Cortex of kidney (tissue), 1 donor: Measurements from ENCODE around the gene PLA2G12B.
"Not testable (repeated sequence)": the region's sequence is repeated elsewhere in the genome, so short reads cannot be mapped to it uniquely, and the experiment has no call there.

Experiments
- DNase-seq: peaks from one replicate; lab custom pipeline; 2025; lab: John Stamatoyannopoulos, UW

PLA2G12B gene, protein sequence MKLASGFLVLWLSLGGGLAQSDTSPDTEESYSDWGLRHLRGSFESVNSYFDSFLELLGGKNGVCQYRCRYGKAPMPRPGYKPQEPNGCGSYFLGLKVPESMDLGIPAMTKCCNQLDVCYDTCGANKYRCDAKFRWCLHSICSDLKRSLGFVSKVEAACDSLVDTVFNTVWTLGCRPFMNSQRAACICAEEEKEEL

GRCh38 chr10:72954596-72955554 is at the start of gene PLA2G12B:
PLA2G12B (minus strand) TSS chr10:72954806; CDS start chr10:72954685, 121 bp downstream.
- no peak for DNase-seq

GRCh38 chr10:73003822-73004221 is 49.2 kb upstream of the PLA2G12B start:
- DNase-seq, result no peak

DNA sequence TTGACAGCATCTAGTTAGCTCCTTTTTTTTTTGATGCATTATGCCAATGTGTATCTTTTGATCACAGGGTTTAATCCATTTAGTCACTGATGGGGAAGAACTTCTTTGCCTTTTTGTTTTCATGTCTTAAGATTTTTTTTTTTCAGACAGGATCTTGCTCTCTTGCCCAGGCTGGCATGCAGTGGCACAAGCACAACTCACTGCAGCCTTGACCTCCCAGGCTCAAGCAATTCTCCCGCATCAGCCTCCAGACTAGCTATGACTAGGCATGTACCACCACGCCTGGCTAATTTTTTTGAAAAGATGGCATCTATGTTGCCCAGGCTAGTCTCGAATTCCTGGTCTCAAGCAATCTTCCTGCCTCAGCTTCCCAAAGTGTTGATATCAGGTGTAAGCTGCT is 46.4 kb upstream of the PLA2G12B start:
- no peak for DNase-seq

DNA sequence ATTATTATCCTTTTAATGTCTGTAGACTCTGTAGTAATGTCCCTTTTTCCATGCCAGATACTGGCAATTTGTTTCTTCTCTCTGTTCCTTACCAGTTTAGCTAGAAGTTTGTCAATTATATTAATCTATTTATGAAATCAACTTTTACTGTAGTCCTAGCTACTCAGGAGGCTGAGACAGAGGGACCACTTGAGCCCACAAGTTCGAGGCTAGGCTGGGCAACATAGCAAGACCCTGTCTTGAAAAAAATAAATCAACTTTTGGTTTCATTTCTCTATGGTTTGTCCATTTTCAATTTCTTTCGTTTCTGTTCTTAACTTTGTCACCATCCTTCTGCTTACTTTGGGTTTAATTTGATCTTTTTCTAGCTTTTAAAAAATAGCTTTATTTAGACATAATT is 42.5 kb upstream of the PLA2G12B start:
- no peak for DNase-seq

DNA sequence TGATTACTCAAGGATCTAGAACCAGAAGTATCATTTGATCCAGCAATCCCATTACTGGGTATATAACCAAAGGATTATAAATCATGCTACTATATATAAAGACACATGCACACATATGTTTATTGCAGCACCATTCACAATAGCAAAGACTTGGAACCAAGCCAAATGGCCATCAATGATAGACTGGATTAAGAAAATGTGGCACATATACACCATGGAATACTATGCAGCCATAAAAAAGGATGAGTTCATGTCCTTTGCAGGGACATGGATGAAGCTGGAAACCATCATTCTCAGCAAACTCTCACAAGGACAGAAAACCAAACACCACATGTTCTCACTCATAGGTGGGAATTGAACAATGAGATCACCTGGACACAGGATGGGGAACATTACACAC is 40.9 kb upstream of the PLA2G12B start:
- not testable (repeated sequence) for DNase-seq

- DNase-seq, result not testable (repeated sequence)
These were observed 35.2 kb upstream of the PLA2G12B start for GRCh38 chr10:72989771-72990170.

DNA sequence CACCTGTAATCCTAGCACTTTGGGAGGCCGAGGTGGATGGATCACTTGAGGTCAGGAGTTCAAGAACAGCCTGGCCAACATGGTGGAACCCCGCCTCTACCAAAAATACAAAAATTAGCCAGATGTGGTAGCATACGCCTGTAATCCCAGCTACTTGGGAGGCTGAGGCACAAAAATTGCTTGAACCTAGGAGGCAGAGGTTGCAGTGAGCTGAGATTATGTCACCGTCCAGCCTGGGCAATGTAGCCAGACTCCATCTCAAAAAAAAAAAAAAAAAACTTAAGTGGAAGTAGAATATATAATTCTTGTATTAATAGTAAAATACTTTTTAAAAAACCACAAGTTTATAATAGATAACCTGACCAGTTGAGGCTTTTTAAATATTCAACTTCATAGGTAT is 30.0 kb upstream of the PLA2G12B start:
- not testable (repeated sequence) for DNase-seq

GRCh38 chr10:72981882-72982529 is 27.4 kb upstream of the PLA2G12B start:
- DNase-seq, result no peak

- no peak for DNase-seq
These were observed 26.6 kb upstream of the PLA2G12B start for GRCh38 chr10:72981028-72981881.

- DNase-seq, result no peak
These were observed 25.7 kb upstream of the PLA2G12B start for GRCh38 chr10:72980348-72980747.

DNA sequence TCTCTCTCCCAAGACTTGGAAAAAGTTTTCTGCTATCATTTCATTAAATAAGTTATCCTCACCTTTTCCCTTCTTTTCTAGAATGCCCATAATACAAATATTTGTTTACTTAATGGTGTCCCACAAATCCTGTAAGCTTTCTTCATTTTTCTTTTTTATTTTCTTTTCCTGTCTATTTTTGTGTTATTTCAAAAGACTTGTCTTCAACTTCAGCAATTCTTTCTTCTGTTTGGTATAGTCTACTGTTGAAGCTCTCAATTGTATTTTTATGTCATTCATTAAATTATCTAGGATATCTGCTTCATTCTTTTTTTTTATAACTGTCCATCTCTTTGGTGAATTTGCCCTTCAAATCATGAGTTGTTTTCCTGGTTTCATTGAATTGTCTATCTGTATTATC is 25.1 kb upstream of the PLA2G12B start:
- no peak for DNase-seq

- DNase-seq, result no peak
These were observed 22.3 kb upstream of the PLA2G12B start for GRCh38 chr10:72976886-72977285.

DNA sequence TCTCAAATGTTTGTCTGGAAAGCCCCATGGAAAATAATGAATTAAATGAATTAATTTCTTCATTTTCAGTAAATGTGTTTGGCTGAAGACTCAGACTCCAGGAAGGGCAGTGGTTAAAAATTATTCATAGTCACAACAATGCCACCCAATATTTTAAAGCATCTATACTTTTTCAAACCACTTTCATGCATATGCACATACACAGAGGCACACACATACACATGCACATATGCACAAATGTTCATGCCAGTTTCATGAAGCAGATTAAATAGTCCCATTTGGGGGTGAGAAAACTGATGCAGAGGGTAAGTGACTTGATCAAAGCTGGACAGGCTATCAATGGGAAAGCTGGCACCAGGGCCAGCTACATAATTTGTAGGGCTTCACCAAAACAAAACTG is 1.4 kb upstream of the PLA2G12B start:
- DNase-seq, result no peak

DNA sequence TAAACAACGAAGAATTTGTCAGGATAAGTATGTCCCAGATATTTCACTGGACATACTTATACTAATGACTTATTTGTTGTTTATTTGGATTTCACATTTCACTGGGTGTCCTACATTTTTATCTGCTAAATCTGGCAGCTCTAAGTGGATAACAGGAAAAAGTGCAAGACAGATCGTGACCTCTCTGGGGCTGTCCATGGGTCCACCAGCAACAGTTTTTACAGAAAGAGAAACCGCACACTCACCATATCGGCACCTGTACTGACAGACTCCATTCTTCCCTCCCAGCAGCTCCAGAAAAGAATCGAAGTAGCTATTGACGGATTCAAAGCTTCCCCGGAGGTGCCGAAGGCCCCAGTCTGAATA is 393 bp downstream of the PLA2G12B start:
- no peak for DNase-seq

DNA sequence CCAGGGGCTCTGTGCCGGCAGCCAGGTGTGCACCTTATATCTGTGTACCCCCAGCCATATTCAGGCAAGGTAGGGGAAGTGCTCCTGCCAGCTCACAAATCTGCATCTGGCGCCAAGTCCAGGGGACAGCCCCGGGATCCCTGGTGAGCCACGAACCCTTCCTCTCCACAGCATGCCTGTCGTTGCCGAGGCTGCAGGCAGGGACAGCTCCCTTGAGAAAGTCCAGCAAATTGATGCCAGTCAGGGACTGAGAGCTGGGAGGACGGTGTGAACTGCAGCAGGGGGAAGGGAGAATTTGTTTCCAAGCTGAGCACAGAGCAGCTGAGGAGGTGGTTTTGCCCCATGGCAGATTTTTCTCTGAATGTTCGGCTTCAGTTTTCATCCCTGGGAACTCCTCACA is 919 bp downstream of the PLA2G12B start:
- DNase-seq, result no peak

- DNase-seq, result no peak
These were observed 1.9 kb downstream of the PLA2G12B start for GRCh38 chr10:72952642-72953158.

GRCh38 chr10:72952189-72952588 is 2.4 kb downstream of the PLA2G12B start:
- DNase-seq, result no peak

DNA sequence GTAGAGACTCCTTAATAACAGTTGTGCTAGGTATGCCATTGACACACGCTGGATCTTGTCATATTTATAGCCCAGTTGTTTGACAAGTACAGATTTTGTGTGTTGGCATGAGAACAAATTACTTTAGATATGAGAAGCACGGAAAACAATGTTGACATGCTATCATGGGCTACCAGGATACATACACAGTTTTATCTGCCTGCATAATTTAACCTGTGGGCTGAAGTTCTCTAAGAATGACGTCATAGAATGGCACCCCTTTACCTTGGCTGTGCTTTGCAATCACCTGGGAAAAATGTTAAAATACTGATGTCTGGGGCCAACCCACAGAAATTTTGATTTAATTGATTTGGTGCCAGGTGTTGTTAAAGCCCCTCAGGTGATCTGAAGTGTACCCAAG is 2.8 kb downstream of the PLA2G12B start:
- no peak for DNase-seq

DNA sequence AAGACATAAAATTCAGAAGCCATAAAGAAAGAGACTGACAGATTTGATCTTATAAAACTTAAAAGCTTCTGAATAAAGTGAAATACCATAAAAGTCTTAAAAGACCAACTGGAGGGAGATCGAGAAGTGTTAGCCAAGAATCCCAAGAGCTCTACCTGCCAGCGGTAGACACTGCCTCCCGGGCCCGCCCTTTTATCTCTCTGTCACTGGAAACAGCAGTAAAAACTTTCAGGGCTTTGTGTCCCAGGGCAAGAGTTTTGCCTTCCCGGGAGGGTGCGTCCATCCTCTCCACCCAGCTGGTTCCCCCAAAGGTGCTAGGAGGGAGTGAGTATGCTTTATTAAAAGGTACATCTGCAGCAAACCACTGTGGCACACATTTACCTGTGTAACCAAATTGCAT is 5.8 kb downstream of the PLA2G12B start:
- DNase-seq, result no peak

GRCh38 chr10:72946963-72947362 is 7.6 kb downstream of the PLA2G12B start:
- DNase-seq, result no peak

GRCh38 chr10:72943498-72944234 is 10.9 kb downstream of the PLA2G12B start:
- no peak for DNase-seq
